Measurements from ENCODE around the gene DCC.

- TF ChIP-seq CTCF (conservative IDR thresholded peaks at IDR 0.05; ENCODE audit: low read length): no peak
- no peak for TF ChIP-seq EZH2phosphoT487 (IDR thresholded peaks at IDR 0.05; ENCODE audit: borderline replicate concordance)
Observed at GRCh38 chr18:53322163-53322562, 982.2 kb downstream of the DCC start.

Measured in Loucy (cell line).